K562 (cell line): ENCODE measurements around the gene KANK2. TPM values are rescaled to one million over a fixed set of nuclear protein-coding genes. Genes with fewer than 3 reads are reported as not detected.
A peak's percentile ranks its signal among the peaks of the same experiment; 100 is the strongest.

Experiments used
- ATAC-seq: fragments of 200-7000 bp; cut with Tn5 transposase; 3 replicates; pipeline ENCODE4 v1.9.1; 2020; ENCODE audit warnings: moderate library complexity
- BruUV-seq: library from RNA; stranded (reverse); fragments of 400-500 nt; replicated peaks from 2 replicates; lab custom pipeline; 2021; lab: Mats Ljungman, UMichigan
- CTCF ChIA-PET: fragments of 300-600 bp; formaldehyde crosslinking; extraction: SDS; loops from one replicate; lab custom pipeline; 2021; ENCODE audit warnings: low intra/inter-chr PET ratio; lab: Yijun Ruan, JAX
- POLR2A ChIA-PET: fragments of 300-600, 350-650 bp; sonication (Branson Sonifier 250); formaldehyde crosslinking; extraction: SDS; loops from one replicate; lab custom pipeline; 2021; ENCODE audit warnings: antibody characterized with exemption, inconsistent platforms; lab: Yijun Ruan, JAX
- DNase-seq, 4 experiments: peaks; one replicate each; pipeline versions ENCODE4 v3.0.0 to v3.0.0-alpha.2; 2011 to 2018; ENCODE audit warnings: low spot score in 3 of 4, mixed read lengths in 3 of 4; ENCODE audit errors: extremely low read depth in 1 of 4
- FAIRE-seq: peaks from 2 replicates; lab custom pipeline; 2011; peaks lifted over from hg19 to GRCh38; lab: Jason Lieb, UNC
- H2AFZ ChIP-seq: 2 replicates; pipeline ENCODE4 v1.6.0; 2011; ENCODE audit warnings: low read depth, low read length, control low read depth, inconsistent platforms
- H3K27ac ChIP-seq: fragments of 200-600 bp; 3 replicates; pipeline ENCODE4 v1.8.0; 2011; ENCODE audit warnings: low read depth, mild to moderate bottlenecking, control low read depth, inconsistent platforms, low read length, moderate library complexity, mixed read lengths; ENCODE audit errors: extremely low read depth
- H3K27me3 ChIP-seq, 2 experiments: fragments of 300-600 bp in 1 of 2; 2 replicates in 1 of 2; 3 replicates in 1 of 2; pipeline versions ENCODE4 v1.6.0 to v1.8.0; 2011; ENCODE audit warnings: inconsistent platforms in 2 of 2, low read length in 2 of 2, mild to moderate bottlenecking in 1 of 2, mixed read lengths in 1 of 2, moderate library complexity in 1 of 2; ENCODE audit not compliant: control insufficient read depth in 2 of 2, insufficient read depth in 2 of 2
- H3K36me3 ChIP-seq: fragments of 300-600 bp; 3 replicates; pipeline ENCODE4 v1.8.0; 2011; ENCODE audit warnings: mild to moderate bottlenecking, low read length, inconsistent platforms; ENCODE audit not compliant: control insufficient read depth, insufficient read depth
- H3K4me1 ChIP-seq, 2 experiments: fragments of 200-600 bp in 1 of 2; replicated peaks in 1 of 2; 2 replicates in 1 of 2; 3 replicates in 1 of 2; pipeline versions ENCODE4 v1.5.1 to v1.8.0; 2011; ENCODE audit warnings: inconsistent platforms in 2 of 2, low read length in 2 of 2, mild to moderate bottlenecking in 1 of 2, mixed read lengths in 1 of 2, moderate library complexity in 1 of 2; ENCODE audit not compliant: control insufficient read depth in 2 of 2, insufficient read depth in 2 of 2
- H3K4me2 ChIP-seq: 2 replicates; pipeline ENCODE4 v1.6.1; 2011; ENCODE audit warnings: low read length, control low read depth, inconsistent platforms, mixed read lengths; ENCODE audit not compliant: insufficient read depth
- H3K4me3 ChIP-seq: fragments of 200-600 bp; sonication (generic), shearing (Covaris generic); 2 replicates; pipeline ENCODE4 v1.5.1; 2016; ENCODE audit warnings: control low read depth, inconsistent platforms
- H3K79me2 ChIP-seq: fragments of 200-600 bp; 3 replicates; pipeline ENCODE4 v1.8.0; 2011; ENCODE audit warnings: low read length, inconsistent platforms; ENCODE audit not compliant: control insufficient read depth, insufficient read depth
- H3K9ac ChIP-seq, 2 experiments: 2 replicates each; pipeline versions ENCODE4 v1.6.0 to v1.6.1; 2011; ENCODE audit warnings: low read depth in 2 of 2, low read length in 2 of 2, control low read depth in 1 of 2, inconsistent platforms in 1 of 2, mild to moderate bottlenecking in 1 of 2, mixed read lengths in 1 of 2; ENCODE audit not compliant: insufficient read depth in 1 of 2
- H3K9me1 ChIP-seq: one replicate; pipeline ENCODE4 v1.6.0; 2011; ENCODE audit warnings: inconsistent platforms, mild to moderate bottlenecking, low read length, moderate library complexity; ENCODE audit not compliant: control insufficient read depth, insufficient read depth
- H3K9me3 ChIP-seq: replicated peaks from 2 replicates; pipeline ENCODE4 v1.5.1; 2011; ENCODE audit warnings: low read depth, low read length, inconsistent platforms; ENCODE audit not compliant: control insufficient read depth, insufficient read depth
- H4K20me1 ChIP-seq: replicated peaks from 2 replicates; pipeline ENCODE4 v1.6.1; 2011; ENCODE audit warnings: low read length, inconsistent platforms, mixed read lengths; ENCODE audit not compliant: control insufficient read depth, insufficient read depth
- E2F5 ChIP-seq: sonication (generic); formaldehyde crosslinking; IDR thresholded peaks from 2 replicates; pipeline ENCODE4 v1.8.0; 2022; ENCODE audit warnings: mild to moderate bottlenecking, missing genetic modification reagents
- HSF4 ChIP-seq: fragments of 250-450 bp; sonication (Bioruptor Pico); IDR thresholded peaks from 2 replicates; pipeline ENCODE4 v2.1.2; 2022; ENCODE audit warnings: mild to moderate bottlenecking, moderate library complexity, borderline replicate concordance
- KLF10 ChIP-seq: fragments of 250-450 bp; sonication (Bioruptor Pico); IDR thresholded peaks from 2 replicates; pipeline ENCODE4 v1.6.1; 2021; ENCODE audit warnings: matching md5 sums
- MXI1 ChIP-seq: IDR thresholded peaks from 2 replicates; pipeline ENCODE4 v1.6.1; 2011; ENCODE audit warnings: low read depth, mild to moderate bottlenecking, improper control_type of control experiment, low read length
- NFIX ChIP-seq: fragments of 250-450 bp; sonication (Bioruptor Pico); IDR thresholded peaks from 2 replicates; pipeline ENCODE4 v1.4.0; 2020; ENCODE audit warnings: low read depth, mild to moderate bottlenecking, moderate library complexity
- NR2C2 ChIP-seq, 2 experiments: fragments of 200-800 bp in 1 of 2; sonication (Bioruptor generic) in 1 of 2; sonication (generic) in 1 of 2; formaldehyde crosslinking in 1 of 2; IDR thresholded peaks; 2 replicates each; pipeline versions ENCODE4 v1.6.1 to v1.8.0; 2016 to 2022; ENCODE audit warnings: mild to moderate bottlenecking in 1 of 2, missing compliant biosample characterization in 1 of 2, missing genetic modification characterization in 1 of 2, missing genetic modification reagents in 1 of 2
- PBX2 ChIP-seq, 2 experiments: IDR thresholded peaks in 1 of 2; conservative IDR thresholded peaks in 1 of 2; 2 replicates each; pipeline ENCODE4 v1.6.1; 2016; ENCODE audit warnings: low read depth in 2 of 2, mild to moderate bottlenecking in 1 of 2, missing compliant biosample characterization in 1 of 2, missing genetic modification characterization in 1 of 2, moderate library complexity in 1 of 2
- POLR2G ChIP-seq: fragments of 200-400 bp; formaldehyde crosslinking; IDR thresholded peaks from 2 replicates; pipeline ENCODE4 v1.6.1; 2017; ENCODE audit warnings: low read depth, mild to moderate bottlenecking, antibody characterized with exemption, low read length, moderate library complexity
- POLR3G ChIP-seq: IDR thresholded peaks from 2 replicates; pipeline ENCODE4 v1.6.1; 2011; ENCODE audit not compliant: insufficient read length, insufficient replicate concordance; ENCODE audit errors: extremely low read depth
- SIRT6 ChIP-seq: IDR thresholded peaks from one replicate; pipeline ENCODE4 v1.6.1; 2012; ENCODE audit warnings: low read depth, mild to moderate bottlenecking, control low read depth, inconsistent platforms, low read length, moderate library complexity
- SP1 ChIP-seq: sonication (generic); formaldehyde crosslinking; IDR thresholded peaks from 2 replicates; pipeline ENCODE4 v1.8.1; 2022; ENCODE audit warnings: mild to moderate bottlenecking, missing genetic modification reagents
- ZNF165 ChIP-seq: fragments of 250-450 bp; sonication (Bioruptor Pico); IDR thresholded peaks from 2 replicates; pipeline ENCODE4 v1.4.0; 2020; ENCODE audit warnings: borderline replicate concordance
- ZNF239 ChIP-seq: fragments of 250-450 bp; sonication (Bioruptor Pico); IDR thresholded peaks from 2 replicates; pipeline ENCODE4 v1.4.0; 2020; ENCODE audit warnings: mild to moderate bottlenecking
- ZNF655 ChIP-seq: fragments of 250-450 bp; sonication (Bioruptor Pico); IDR thresholded peaks from 2 replicates; pipeline ENCODE4 v1.5.0; 2021
- WGBS: fragments of 100-300 bp; shearing (Covaris generic); methylation state at CpG from one replicate; pipeline ENCODE4 v1.1.6; 2016; ENCODE audit warnings: low coverage, mixed read lengths; ENCODE audit not compliant: insufficient coverage; ENCODE audit errors: missing lambda C conversion rate; 5-methylcytosine and 5-hydroxymethylcytosine counted together
- in situ Hi-C: fragments of 300-500 bp; cut with MboI; formaldehyde crosslinking; loops from 4 replicates; pipeline ENCODE4 v1.15.0; 2018; ENCODE audit warnings: inconsistent platforms, mixed read lengths
- intact Hi-C: fragments of 100-400 bp; cut with micrococcal nuclease; formaldehyde crosslinking; loops from 2 replicates; pipeline ENCODE4 v1.14.2; 2022
- polyA plus RNA-seq, 8 experiments: library from polyadenylated mRNA; depleted of rRNA in 4 of 8; stranded (reverse) in 5 of 8; unstranded in 3 of 8; fragments of >200 nt; fragmentation: Nextera tagmentation in 2 of 8; fragmentation: Illumina TruSeq in 1 of 8; extraction: Ambion mirVana in 2 of 8; extraction: Trizol in 1 of 8; gene quantifications; 2 replicates each; pipeline versions ENCODE4 v1.2.1 to v1.2.3, GENCODE V29; 2011 to 2014; ENCODE audit warnings: inconsistent platforms in 1 of 8, missing spikeins in 1 of 8
- total RNA-seq, 7 experiments: library from RNA; depleted of rRNA in 6 of 7; stranded (reverse); fragments of >200 nt in 6 of 7; fragmentation: Illumina TruSeq in 2 of 7; extraction: Trizol in 2 of 7; gene quantifications; 2 replicates each; pipeline versions ENCODE4 v1.2.1 to v1.2.3, GENCODE V29; 2011 to 2021; ENCODE audit warnings: low replicate concordance in 1 of 7

Gene KANK2
- total and polyA plus RNA-seq, 9 of the 15 experiments (the other 6 are each of a cell fraction or from before 2014, with no cell fraction given): 4.4 to 47.8 (median 21.3) TPM

GRCh38 chr19:11142528-11143171, 54.7 kb downstream of the KANK2 start (continued):
- TF ChIP-seq ZNF655 (no peak), NR2C2 (CRISPR knock-in tag; IDR thresholded peaks at IDR 0.05) (peak; percentile 28; the same call in 1 of the 2 replicates), NR2C2 (tag; IDR thresholded peaks at IDR 0.05) (no peak)

GRCh38 chr19:11141937-11142527, 55.3 kb downstream of the KANK2 start:
- peaks cover 6% of the 10 kb centered on the region for H3K9me1 ChIP-seq
- H3K36me3 ChIP-seq: peaks cover 26% of the 10 kb centered on the region; the same call in 2 of the 3 replicates
- in situ Hi-C loops (no loop called here), intact Hi-C loops (no loop called here)
- peak in 1 of 4 experiments; percentile 9 for DNase-seq
- FAIRE-seq: no peak
- H2AFZ ChIP-seq: no peak overlapping the region
- H3K27ac ChIP-seq: no peak overlapping the region
- H3K4me2 ChIP-seq: no peak overlapping the region
- no peak for ATAC-seq
- H3K4me1 ChIP-seq: peaks cover 41 to 62% of the 10 kb centered on the region in 2 experiments
- no peaks in the 10 kb centered on the region; the same call in 1 of the 2 replicates for H4K20me1 ChIP-seq
- 75% methylated on average over 9 of the region's 9 CpGs for WGBS
- H3K9ac ChIP-seq: peak overlapping the region in 1 of 2 experiments; percentile 79; a peak in 2 of 4 replicates
- ChIA-PET CTCF (no interaction called here), POLR2A (interaction anchor here (1.4 to 3.9 kb wide), 2 partner anchors 8 to 13 kb away, joined by 3 to 52 read pairs; partner anchors contain the start of gene SPC24)
- H3K79me2 ChIP-seq: no peaks in the 10 kb centered on the region
- BruUV-seq: no TSS peak
- H3K4me3 ChIP-seq: no peak overlapping the region
- no peaks in the 10 kb centered on the region for H3K9me3 ChIP-seq
- no peaks in the 10 kb centered on the region for H3K27me3 ChIP-seq
- TF ChIP-seq HSF4 (CRISPR knock-in tag): no peak
- TF ChIP-seq KLF10: no peak
- TF ChIP-seq MXI1: no peak
- peak; percentile 40; the same call in 1 of the 2 replicates for TF ChIP-seq E2F5 (CRISPR knock-in tag)
- TF ChIP-seq SP1 (CRISPR knock-in tag): no peak
- TF ChIP-seq ZNF165: no peak
- TF ChIP-seq POLR2G: peak; percentile 61
- no peak for TF ChIP-seq POLR3G
- peak; percentile 64 for TF ChIP-seq SIRT6
- no peak for TF ChIP-seq NFIX (CRISPR knock-in tag)
- no peak for TF ChIP-seq PBX2 (CRISPR knock-in tag; IDR thresholded peaks at IDR 0.05; ENCODE audit: low read depth)
- TF ChIP-seq PBX2 (tag; conservative IDR thresholded peaks at IDR 0.05; ENCODE audit: low read depth): no peak
- no peak for TF ChIP-seq ZNF239 (CRISPR knock-in tag)
